ENCODE results near the gene ZNF561.

ZNF561 gene

DNA sequence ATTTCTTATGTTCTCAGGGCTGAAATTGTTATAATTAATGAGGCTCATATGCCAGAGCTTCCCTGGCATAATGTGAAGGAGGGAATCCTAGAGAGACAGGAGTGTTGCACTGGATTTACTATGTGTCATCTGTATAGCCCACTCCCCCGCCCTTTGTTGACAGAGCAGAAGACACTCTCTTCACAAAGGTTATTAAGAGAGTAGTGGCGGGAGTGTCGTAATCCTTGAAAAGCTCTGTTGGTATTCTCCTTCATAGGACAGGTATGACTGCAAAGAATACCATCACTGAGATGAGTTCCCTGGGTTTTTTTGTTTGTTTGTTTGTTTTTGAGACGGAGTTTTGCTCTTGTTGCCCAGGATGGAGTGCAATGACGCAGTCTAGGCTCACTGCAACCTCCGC lies 50.8 kb downstream of the ZNF561 start:
- no peak for FAIRE-seq

DNA sequence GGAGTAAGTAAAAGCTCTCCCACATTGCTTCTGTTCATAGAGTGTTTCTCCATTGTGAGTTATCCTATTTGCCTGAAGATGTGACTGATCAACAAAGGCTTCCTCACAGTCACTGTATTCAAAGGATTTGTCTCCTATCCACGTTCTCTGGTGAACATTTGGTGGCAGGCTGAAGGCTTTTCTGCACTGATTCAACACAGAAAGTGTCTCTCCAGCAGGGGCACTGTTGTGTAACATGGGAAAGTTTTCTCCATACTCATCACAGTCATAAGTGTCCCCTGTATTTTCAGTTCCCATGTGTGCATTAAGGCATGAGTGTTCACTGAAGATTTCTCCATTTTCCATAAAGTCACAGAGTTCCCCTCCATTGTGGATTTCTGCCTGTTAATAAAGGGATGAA lies 54.3 kb downstream of the ZNF561 start:
- no peak for FAIRE-seq

DNA sequence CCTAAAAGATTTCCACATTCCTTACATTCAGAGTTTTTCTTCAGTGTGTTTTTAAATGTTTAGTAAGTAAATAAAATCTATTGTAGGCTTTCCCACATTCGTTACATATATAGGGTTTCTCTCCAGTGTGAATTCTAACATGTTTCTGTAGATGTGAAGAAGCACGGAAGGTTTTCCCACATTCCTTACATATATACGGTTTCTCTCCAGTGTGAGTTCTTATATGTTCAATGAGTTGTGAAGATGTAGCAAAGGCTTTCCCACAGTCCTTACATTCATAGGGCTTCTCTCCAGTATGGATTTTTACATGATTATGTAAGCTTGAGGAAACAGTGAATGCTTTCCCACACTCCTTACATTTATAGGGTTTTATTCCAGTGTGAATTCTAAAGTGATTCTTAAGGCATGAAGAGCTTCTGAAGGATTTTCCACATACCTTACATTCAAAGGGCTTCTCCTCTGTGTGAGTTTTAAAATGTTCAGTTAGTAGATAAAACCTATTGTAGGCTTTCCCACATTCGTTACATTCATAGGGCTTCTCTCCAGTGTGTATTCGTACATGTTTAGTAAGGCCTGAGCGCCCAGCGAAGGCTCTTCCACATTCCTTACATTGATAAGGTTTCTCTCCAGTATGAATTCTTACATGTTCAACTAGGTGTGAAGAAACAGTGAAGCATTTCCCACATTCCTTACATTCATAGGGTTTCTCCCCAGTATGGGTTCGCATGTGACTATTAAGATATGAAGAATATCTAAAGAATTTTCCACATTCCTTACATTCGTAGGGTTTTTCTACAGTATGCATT lies 54.9 kb downstream of the ZNF561 start:
- FAIRE-seq: no peak
